ENCODE results near the gene ABLIM3.

DNA sequence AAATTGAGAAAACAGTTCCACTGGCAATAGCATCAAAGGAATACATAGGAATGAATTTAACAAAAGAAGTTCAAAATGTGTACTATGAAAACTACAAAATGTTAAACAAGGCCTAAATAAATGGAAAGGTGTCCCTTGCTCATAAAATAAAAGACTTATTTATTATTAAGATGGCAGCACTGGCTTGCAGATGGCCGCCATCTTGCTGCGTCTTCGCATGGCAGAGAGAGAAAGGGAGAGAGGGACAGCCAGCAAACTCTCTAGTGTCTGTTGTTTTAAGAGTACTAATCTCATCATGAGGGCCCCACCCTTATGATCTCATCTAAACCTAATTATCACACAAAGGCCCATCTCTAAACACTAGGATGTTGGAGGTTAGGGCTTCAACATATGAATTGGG, 47.1 kb downstream of the ABLIM3 start:
- no peak for TF ChIP-seq L3MBTL2 (conservative IDR thresholded peaks at IDR 0.05)
- no peak for TF ChIP-seq SP1 (IDR thresholded peaks at IDR 0.05)
- TF ChIP-seq SUZ12 (IDR thresholded peaks at IDR 0.05): no peak
- no peak for TF ChIP-seq BHLHE40 (IDR thresholded peaks at IDR 0.05; ENCODE audit: borderline replicate concordance)
- no peak for TF ChIP-seq LEF1 (IDR thresholded peaks at IDR 0.05; ENCODE audit: borderline replicate concordance)
- TF ChIP-seq FOXM1 (IDR thresholded peaks at IDR 0.05; ENCODE audit: borderline replicate concordance): no peak
- TF ChIP-seq, protein P1, sequence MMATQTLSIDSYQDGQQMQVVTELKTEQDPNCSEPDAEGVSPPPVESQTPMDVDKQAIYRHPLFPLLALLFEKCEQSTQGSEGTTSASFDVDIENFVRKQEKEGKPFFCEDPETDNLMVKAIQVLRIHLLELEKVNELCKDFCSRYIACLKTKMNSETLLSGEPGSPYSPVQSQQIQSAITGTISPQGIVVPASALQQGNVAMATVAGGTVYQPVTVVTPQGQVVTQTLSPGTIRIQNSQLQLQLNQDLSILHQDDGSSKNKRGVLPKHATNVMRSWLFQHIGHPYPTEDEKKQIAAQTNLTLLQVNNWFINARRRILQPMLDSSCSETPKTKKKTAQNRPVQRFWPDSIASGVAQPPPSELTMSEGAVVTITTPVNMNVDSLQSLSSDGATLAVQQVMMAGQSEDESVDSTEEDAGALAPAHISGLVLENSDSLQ (IDR thresholded peaks at IDR 0.05): no peak
- TF ChIP-seq ZNF384 (IDR thresholded peaks at IDR 0.05): no peak
- no peak for TF ChIP-seq NFRKB (IDR thresholded peaks at IDR 0.05)
